ENCODE data around the gene DCK. TPM values are rescaled to one million over a fixed set of nuclear protein-coding genes. Genes with fewer than 3 reads are reported as not detected.

Gene DCK
- total and polyA plus RNA-seq, 2 experiments from 2014 or later, result 16.9 to 25.1 TPM

GRCh38 chr4:71063711-71064110, 70.3 kb downstream of the DCK start:
- no peaks in the 10 kb centered on the region for H3K79me2 ChIP-seq (replicated peaks; ENCODE audit: insufficient read depth)
- Mint-ChIP-seq H3K4me1 (peaks cover 2% of the 10 kb centered on the region; the same call in 1 of the 3 replicates), H3K36me3 (ENCODE audit: low read depth) (no peaks in the 10 kb centered on the region; the same call in 2 of the 3 replicates), H3K4me3 (no peak overlapping the region), H3K27me3 (ENCODE audit: insufficient read depth, low read depth, poor library complexity) (no peaks in the 10 kb centered on the region), H3K9me3 (no peaks in the 10 kb centered on the region), H3K27ac (no peak overlapping the region)
- H2AFZ ChIP-seq, result no peak overlapping the region
- no peaks in the 10 kb centered on the region for H4K20me1 ChIP-seq (replicated peaks; ENCODE audit: insufficient read depth)
- no peak overlapping the region for H3K27ac ChIP-seq (ENCODE audit: low read depth)
- H3K9me2 ChIP-seq (ENCODE audit: insufficient read depth), result no peaks in the 10 kb centered on the region
- no peaks in the 10 kb centered on the region for H3K27me3 ChIP-seq (ENCODE audit: insufficient read depth)
- no peaks in the 10 kb centered on the region for H3F3A ChIP-seq (replicated peaks; ENCODE audit: low read depth)
- DNase-seq (ENCODE audit: low spot score) (no peak), ATAC-seq (no peak)
- H3K4me2 ChIP-seq, result no peak overlapping the region
- no peak overlapping the region for H3K4me3 ChIP-seq
- no peaks in the 10 kb centered on the region for H3K4me1 ChIP-seq (ENCODE audit: insufficient read depth)
- TF ChIP-seq NANOG (IDR thresholded peaks at IDR 0.05; ENCODE audit: borderline replicate concordance) (no peak), JUNB (IDR thresholded peaks at IDR 0.05; ENCODE audit: unreplicated experiment) (no peak), ZNF331 (CRISPR knock-in tag; IDR thresholded peaks at IDR 0.05; ENCODE audit: low read depth) (no peak), STAT1 (IDR thresholded peaks at IDR 0.05; ENCODE audit: unreplicated experiment) (no peak), EZH2phosphoT487 (IDR thresholded peaks at IDR 0.05; ENCODE audit: unreplicated experiment) (no peak), EZH2 (IDR thresholded peaks at IDR 0.05; ENCODE audit: low read depth, unreplicated experiment) (no peak), ZNF114 (CRISPR knock-in tag; IDR thresholded peaks at IDR 0.05) (no peak), CREB1 (CRISPR knock-in tag; IDR thresholded peaks at IDR 0.05; ENCODE audit: low read depth) (no peak), REST (IDR thresholded peaks at IDR 0.05; ENCODE audit: unreplicated experiment) (no peak), POLR2AphosphoS5 (IDR thresholded peaks at IDR 0.05; ENCODE audit: low read depth) (no peak)
- TF ChIP-seq, protein P1, sequence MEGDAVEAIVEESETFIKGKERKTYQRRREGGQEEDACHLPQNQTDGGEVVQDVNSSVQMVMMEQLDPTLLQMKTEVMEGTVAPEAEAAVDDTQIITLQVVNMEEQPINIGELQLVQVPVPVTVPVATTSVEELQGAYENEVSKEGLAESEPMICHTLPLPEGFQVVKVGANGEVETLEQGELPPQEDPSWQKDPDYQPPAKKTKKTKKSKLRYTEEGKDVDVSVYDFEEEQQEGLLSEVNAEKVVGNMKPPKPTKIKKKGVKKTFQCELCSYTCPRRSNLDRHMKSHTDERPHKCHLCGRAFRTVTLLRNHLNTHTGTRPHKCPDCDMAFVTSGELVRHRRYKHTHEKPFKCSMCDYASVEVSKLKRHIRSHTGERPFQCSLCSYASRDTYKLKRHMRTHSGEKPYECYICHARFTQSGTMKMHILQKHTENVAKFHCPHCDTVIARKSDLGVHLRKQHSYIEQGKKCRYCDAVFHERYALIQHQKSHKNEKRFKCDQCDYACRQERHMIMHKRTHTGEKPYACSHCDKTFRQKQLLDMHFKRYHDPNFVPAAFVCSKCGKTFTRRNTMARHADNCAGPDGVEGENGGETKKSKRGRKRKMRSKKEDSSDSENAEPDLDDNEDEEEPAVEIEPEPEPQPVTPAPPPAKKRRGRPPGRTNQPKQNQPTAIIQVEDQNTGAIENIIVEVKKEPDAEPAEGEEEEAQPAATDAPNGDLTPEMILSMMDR (conservative IDR thresholded peaks at IDR 0.05; ENCODE audit: low read depth in 2 of 2), result no peak
- TF ChIP-seq, protein P2, sequence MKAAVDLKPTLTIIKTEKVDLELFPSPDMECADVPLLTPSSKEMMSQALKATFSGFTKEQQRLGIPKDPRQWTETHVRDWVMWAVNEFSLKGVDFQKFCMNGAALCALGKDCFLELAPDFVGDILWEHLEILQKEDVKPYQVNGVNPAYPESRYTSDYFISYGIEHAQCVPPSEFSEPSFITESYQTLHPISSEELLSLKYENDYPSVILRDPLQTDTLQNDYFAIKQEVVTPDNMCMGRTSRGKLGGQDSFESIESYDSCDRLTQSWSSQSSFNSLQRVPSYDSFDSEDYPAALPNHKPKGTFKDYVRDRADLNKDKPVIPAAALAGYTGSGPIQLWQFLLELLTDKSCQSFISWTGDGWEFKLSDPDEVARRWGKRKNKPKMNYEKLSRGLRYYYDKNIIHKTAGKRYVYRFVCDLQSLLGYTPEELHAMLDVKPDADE (IDR thresholded peaks at IDR 0.05), result no peak
- TF ChIP-seq, protein P3, sequence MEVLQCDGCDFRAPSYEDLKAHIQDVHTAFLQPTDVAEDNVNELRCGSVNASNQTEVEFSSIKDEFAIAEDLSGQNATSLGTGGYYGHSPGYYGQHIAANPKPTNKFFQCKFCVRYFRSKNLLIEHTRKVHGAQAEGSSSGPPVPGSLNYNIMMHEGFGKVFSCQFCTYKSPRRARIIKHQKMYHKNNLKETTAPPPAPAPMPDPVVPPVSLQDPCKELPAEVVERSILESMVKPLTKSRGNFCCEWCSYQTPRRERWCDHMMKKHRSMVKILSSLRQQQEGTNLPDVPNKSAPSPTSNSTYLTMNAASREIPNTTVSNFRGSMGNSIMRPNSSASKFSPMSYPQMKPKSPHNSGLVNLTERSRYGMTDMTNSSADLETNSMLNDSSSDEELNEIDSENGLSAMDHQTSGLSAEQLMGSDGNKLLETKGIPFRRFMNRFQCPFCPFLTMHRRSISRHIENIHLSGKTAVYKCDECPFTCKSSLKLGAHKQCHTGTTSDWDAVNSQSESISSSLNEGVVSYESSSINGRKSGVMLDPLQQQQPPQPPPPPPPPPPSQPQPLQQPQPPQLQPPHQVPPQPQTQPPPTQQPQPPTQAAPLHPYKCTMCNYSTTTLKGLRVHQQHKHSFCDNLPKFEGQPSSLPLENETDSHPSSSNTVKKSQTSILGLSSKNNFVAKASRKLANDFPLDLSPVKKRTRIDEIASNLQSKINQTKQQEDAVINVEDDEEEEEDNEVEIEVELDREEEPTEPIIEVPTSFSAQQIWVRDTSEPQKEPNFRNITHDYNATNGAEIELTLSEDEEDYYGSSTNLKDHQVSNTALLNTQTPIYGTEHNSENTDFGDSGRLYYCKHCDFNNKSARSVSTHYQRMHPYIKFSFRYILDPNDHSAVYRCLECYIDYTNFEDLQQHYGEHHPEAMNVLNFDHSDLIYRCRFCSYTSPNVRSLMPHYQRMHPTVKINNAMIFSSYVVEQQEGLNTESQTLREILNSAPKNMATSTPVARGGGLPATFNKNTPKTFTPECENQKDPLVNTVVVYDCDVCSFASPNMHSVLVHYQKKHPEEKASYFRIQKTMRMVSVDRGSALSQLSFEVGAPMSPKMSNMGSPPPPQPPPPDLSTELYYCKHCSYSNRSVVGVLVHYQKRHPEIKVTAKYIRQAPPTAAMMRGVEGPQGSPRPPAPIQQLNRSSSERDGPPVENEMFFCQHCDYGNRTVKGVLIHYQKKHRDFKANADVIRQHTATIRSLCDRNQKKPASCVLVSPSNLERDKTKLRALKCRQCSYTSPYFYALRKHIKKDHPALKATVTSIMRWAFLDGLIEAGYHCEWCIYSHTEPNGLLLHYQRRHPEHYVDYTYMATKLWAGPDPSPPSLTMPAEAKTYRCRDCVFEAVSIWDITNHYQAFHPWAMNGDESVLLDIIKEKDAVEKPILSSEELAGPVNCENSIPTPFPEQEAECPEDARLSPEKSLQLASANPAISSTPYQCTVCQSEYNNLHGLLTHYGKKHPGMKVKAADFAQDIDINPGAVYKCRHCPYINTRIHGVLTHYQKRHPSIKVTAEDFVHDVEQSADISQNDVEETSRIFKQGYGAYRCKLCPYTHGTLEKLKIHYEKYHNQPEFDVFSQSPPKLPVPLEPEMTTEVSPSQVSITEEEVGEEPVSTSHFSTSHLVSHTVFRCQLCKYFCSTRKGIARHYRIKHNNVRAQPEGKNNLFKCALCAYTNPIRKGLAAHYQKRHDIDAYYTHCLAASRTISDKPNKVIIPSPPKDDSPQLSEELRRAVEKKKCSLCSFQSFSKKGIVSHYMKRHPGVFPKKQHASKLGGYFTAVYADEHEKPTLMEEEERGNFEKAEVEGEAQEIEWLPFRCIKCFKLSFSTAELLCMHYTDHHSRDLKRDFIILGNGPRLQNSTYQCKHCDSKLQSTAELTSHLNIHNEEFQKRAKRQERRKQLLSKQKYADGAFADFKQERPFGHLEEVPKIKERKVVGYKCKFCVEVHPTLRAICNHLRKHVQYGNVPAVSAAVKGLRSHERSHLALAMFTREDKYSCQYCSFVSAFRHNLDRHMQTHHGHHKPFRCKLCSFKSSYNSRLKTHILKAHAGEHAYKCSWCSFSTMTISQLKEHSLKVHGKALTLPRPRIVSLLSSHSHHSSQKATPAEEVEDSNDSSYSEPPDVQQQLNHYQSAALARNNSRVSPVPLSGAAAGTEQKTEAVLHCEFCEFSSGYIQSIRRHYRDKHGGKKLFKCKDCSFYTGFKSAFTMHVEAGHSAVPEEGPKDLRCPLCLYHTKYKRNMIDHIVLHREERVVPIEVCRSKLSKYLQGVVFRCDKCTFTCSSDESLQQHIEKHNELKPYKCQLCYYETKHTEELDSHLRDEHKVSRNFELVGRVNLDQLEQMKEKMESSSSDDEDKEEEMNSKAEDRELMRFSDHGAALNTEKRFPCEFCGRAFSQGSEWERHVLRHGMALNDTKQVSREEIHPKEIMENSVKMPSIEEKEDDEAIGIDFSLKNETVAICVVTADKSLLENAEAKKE (CRISPR knock-in tag; IDR thresholded peaks at IDR 0.05), result no peak
- H3K36me3 ChIP-seq (ENCODE audit: insufficient read depth), result no peaks in the 10 kb centered on the region
